Mononuclear cell (primary cell): ENCODE results near the gene SYT6. TPM values are rescaled to one million over a fixed set of nuclear protein-coding genes. Genes with fewer than 3 reads are reported as not detected.
"Not testable (repeated sequence)": the region's sequence is repeated elsewhere in the genome, so short reads cannot be mapped to it uniquely, and the experiment has no call there.

Experiments
- H3K27me3 ChIP-seq: 2 replicates; pipeline ENCODE4 v1.6.0; 2011; ENCODE audit warnings: low read length, control low read depth; ENCODE audit not compliant: insufficient read depth
- H3K4me1 ChIP-seq: 2 replicates; pipeline ENCODE4 v1.5.1; 2011; ENCODE audit warnings: mild to moderate bottlenecking, low read length, control low read depth; ENCODE audit not compliant: insufficient read depth
- H3K4me3 ChIP-seq: 2 replicates; pipeline ENCODE4 v1.5.1; 2011; ENCODE audit warnings: mild to moderate bottlenecking, low read length, moderate library complexity
- H3K9me3 ChIP-seq: 2 replicates; pipeline ENCODE4 v1.5.1; 2011; ENCODE audit warnings: low read depth, mild to moderate bottlenecking, control low read depth, low read length
- total RNA-seq: library from RNA; depleted of rRNA; stranded (reverse); fragments of >200 nt; gene quantifications from one replicate; pipeline ENCODE4 v1.2.3, GENCODE V29; 2012

The SYT6 gene
- total RNA-seq, 1 donor, result under 0.01 TPM

DNA sequence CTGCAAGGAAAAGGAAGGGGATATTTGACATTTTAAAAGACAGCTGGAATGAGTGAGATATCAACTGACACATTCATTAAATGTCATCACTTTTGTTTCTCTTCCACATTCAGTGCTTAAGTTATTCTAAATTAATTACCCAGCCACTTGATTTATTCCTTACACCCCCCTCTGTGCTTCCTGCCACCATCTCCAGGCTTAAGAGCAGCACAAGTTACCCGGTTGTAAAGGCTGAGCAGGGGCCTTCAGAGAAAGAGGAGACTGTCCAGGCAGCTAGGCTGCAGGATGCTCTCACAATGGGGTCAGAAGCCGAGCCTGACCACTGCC lies 71.4 kb downstream of the SYT6 start:
- Histone ChIP-seq H3K4me3 (no peak overlapping the region), H3K27me3 (no peaks in the 10 kb centered on the region), H3K9me3 (no peaks in the 10 kb centered on the region), H3K4me1 (peaks cover 26% of the 10 kb centered on the region)

DNA sequence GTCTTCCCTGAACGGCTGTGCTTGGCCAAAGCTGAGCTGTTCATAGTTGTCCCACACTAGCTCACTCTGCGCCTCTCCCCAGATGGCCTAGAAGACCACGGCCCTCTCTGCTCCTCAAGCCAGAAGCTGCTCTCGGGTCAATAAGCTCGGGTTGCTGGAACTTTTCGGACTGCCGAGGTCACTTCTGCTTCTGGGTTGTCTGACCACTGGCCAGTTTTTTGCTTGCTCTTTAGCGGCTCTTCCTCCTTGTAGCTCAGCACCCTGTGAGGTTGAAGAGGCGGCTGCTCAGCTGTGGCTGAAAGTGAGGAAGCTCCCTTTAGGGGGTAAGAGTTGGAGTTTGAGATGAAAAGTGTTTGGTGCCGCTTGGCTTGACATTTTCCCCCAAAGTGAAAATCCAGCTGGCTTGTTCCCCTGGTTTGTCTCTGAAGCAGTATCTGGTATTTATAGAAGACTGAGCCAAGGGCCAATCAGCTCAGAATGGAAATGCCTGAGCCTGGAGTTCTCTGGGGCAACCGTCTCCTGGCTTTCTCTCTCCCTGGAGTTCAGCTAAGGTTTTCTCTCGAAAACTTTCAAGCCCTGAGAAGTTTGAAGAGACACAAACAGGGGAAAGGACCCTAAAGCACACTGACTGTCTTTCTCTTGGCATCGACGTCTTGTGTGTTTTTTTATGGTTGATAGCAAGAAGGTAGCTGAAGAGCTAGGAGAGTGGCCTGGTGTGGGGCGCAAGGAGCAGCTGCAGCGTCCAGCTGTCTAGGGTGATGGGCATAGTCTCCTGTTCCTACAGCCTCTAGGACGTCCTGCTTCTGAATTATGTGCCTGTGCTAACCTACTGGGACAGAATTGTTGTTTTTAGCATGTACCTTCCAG lies 72.0 kb downstream of the SYT6 start:
- no peak overlapping the region for H3K4me3 ChIP-seq
- H3K9me3 ChIP-seq, result no peaks in the 10 kb centered on the region
- H3K27me3 ChIP-seq, result no peaks in the 10 kb centered on the region
- H3K4me1 ChIP-seq, result peaks cover 26% of the 10 kb centered on the region

DNA sequence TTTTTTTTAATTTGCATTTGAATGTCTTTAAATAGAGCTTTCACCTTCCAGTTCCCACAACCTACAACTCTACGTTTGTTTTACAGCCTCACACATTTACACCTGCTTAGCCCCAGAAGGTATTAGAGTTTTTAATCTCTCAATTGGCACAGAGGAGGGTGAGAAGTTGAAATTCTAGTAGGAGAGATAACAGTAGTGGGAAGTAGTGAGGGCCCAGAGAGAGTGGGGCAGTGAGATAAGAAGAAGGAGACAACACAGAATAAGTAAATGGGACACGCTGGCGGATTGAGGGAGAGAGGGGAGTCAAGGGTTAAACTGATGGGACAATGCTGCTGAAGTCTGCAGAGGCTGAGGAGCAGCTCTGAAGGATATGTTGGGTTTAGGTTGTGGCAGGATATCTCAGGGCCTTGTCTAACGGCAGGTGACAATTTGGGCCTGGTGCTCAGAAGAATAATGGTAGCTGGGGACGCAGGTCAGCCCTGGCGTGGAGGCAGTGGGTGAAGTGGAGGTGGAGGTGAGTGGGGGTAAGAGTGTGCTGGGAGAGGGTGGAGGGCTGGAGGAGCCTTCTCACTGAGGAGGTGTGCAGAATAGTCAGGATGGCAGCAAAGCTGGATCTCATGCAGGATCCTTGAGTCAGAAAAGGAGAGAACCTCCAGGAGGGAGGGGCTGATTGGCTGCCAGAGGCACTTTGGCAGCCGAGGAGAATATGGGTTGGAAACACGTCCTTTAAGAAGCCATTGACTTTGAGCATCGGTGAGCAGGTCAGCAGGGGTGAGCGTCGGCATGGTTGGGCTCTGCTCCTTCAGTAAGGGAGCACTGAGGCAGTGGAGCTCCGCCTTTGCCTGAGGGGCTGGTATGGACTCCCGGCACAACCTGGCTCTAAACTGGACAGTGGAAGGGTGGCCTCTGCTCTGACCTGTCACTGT lies 72.9 kb downstream of the SYT6 start:
- H3K9me3 ChIP-seq, result no peaks in the 10 kb centered on the region
- no peaks in the 10 kb centered on the region for H3K27me3 ChIP-seq
- no peak overlapping the region for H3K4me3 ChIP-seq
- H3K4me1 ChIP-seq, result peaks cover 26% of the 10 kb centered on the region

DNA sequence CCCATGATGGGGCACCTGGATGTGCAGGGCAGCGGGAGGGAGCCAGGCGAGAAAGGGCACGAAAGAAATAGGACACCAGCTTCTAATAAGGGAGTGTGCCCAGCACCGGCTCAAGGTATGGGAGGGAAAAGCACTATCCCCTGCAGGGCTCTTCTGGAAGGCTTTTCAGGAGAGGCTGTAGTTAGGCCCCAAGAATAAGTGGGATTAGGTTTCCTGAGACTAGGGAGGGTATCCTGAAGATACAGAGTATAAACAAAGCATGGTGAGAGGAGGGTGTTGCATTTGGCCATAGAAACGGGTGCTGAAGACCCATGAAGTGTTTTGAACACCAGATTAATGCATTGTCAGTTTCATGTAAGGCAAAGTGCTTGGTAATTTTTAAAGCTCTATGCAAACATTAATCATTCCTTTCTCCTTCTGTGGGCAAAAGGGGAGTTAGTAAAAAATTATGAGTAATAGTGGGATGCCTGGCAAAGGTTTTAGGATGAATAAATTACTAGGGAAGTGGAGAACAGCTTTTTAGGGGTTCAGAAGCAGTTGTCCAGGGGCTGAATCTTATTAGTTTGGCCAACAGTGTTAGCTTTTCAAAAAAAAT lies 74.0 kb downstream of the SYT6 start:
- Histone ChIP-seq H3K27me3 (no peaks in the 10 kb centered on the region), H3K4me1 (peaks cover 26% of the 10 kb centered on the region), H3K9me3 (no peaks in the 10 kb centered on the region), H3K4me3 (no peak overlapping the region)

DNA sequence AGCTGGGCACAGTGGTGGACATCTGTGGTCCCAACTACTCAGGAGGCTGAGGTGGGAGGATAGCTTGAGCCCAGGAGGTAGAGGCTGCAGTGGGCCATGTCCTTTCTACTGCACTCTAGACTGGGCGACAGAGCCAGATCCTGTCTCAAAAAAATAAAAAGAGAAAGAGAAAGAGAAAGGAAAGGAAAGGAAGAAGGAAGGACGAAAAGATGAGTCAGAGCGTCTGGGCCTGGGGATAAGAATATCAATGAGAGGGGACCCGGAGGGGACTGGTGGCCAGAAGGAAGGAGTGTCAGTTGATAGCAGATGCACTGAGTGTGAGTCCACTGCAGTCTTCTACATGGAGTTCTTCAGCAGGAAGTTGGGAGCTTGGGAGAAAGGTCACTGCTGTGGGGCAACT lies 75.6 kb downstream of the SYT6 start:
- Histone ChIP-seq H3K4me1 (peaks cover 22% of the 10 kb centered on the region), H3K4me3 (no peak overlapping the region), H3K27me3 (no peaks in the 10 kb centered on the region), H3K9me3 (no peaks in the 10 kb centered on the region)

DNA sequence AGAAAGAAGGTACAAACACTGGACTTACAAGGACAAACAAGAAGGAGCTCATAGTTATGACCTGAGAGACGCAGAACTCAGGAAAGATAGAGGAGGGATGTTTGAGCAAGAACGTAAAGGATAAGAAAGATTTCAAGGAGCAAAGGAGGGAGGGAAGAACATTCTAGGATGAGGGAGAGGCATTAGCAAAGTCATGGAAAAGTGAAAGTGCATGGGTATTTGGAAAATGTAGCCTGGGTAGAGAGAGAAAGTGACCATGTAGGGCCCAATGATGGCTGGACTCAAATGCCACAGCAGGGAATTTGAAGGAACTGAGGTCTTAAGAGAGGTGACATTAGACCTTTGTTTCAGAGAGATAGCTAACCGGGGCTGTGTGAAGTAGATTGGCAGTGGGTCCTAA lies 76.5 kb downstream of the SYT6 start:
- H3K4me1 ChIP-seq, result peaks cover 13% of the 10 kb centered on the region
- H3K27me3 ChIP-seq, result no peaks in the 10 kb centered on the region
- H3K9me3 ChIP-seq, result peaks cover 7% of the 10 kb centered on the region
- H3K4me3 ChIP-seq, result no peak overlapping the region

DNA sequence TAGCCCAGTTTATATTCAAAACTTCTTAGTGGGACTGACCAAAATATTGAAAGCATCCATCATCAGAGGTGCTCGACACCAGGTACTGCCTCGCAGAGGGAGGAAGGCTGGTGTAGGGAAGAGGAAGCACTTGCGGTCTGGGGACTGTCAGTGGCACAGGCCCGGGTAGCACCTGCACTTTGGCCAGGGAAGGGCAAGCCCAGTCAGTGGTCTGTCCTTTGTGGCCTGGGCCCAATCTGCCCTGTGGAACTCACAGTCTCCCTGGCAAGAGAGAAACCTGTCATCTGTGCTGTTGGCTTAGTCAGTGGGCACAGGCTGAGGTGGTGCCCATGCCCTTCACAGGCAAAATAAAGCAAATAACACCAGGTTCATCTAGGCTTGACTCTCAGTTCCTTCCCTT lies 77.4 kb downstream of the SYT6 start:
- Histone ChIP-seq H3K9me3 (peaks cover 13% of the 10 kb centered on the region), H3K4me3 (no peak overlapping the region), H3K4me1 (peaks cover 4% of the 10 kb centered on the region), H3K27me3 (no peaks in the 10 kb centered on the region)

DNA sequence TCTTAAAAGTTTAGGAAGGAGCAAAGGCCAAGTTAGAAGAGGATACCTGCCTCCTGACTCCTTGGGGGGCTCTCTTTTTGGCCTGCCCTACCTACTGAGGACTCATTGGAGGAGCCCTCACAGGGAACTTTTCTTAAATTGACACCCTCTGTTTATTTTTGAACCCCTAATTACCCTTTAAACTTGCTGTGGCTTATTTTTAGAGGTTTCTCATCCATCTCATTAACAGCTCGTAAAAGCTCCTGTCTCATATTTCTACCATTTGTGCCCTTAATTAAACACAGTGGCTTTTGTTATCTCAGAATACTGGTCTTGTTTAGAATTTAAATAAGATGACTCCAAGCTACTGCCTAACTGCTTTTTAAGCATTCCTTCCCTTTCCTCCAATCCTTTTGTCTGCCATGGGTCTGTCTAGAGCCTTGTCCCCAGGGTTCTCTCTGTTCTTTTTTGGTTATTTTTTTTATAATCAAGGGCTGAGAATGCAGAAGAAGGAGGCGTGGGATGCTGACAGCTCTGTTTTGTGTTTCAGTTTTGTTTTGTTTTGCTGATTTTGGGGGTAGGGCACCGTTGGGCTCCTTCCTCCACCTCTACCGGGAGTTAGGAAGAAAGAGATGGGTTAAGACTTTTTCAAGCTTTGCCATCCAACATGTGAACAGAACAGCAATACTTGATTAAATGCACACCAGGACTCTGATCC lies 78.0 kb downstream of the SYT6 start:
- Histone ChIP-seq H3K9me3 (peaks cover 13% of the 10 kb centered on the region), H3K27me3 (no peaks in the 10 kb centered on the region), H3K4me1 (no peaks in the 10 kb centered on the region), H3K4me3 (no peak overlapping the region)

DNA sequence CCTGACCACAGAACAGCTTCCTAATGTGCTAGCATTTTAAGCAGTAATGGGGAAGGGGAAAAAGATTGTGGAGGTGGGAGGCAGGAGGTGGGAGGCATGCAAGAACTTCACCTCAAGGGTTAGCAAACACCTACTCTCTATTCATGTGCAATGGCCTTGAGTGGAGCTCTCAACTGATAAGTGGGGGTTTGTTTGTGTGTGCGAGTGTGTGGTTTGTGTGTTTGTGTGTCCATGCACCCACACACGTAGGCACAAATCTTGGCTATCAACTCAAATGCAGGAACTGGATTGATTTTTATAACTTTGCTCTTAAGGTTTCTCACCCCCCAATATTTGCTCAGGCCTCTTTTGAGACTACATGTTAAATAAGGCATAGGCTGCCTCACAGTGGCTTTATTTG lies 78.6 kb downstream of the SYT6 start:
- no peaks in the 10 kb centered on the region for H3K4me1 ChIP-seq
- H3K4me3 ChIP-seq, result no peak overlapping the region
- H3K27me3 ChIP-seq, result no peaks in the 10 kb centered on the region
- peaks cover 13% of the 10 kb centered on the region for H3K9me3 ChIP-seq

DNA sequence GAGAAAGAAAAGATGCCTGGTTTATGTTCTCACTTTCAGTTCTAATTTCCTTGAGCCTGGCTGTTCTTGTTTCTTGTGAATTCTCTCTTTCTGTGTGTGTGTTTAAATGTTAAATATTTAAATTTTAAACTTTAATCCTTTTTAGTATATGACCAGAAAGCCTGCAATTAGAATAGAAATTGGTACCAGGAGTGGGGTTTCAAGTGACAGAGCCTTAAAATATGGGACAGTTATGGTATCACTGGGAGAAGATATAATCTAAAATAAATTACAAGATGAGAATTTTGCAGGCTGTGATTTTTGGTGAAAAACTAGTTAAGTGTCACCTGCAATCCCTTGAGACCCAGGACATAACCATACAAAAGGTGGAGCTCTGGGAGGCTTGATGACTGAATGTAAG lies 81.4 kb downstream of the SYT6 start:
- H3K4me3 ChIP-seq, result no peak overlapping the region
- H3K27me3 ChIP-seq, result no peaks in the 10 kb centered on the region
- H3K9me3 ChIP-seq, result peaks cover 13% of the 10 kb centered on the region
- no peaks in the 10 kb centered on the region for H3K4me1 ChIP-seq

DNA sequence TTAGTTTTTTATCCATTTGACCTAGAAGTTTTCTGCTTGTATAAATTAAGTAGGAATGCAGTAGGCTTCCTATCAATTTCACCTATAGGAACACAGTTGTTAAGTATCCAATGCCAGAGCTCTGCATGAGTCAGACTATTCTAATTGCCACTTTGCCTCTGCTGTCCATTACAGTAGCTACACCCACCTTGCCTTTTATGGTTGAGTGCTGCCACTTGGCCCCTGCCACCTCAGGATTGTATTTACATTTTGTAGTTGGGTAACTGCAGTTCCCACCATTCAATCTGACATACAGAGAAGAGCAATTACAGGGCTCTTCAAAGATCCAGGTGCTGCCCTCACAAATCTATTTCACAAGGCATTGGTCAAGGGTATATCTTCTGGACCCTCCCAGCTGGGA lies 83.9 kb downstream of the SYT6 start:
- H3K9me3 ChIP-seq, result peaks cover 13% of the 10 kb centered on the region
- not testable (repeated sequence) for H3K4me1 ChIP-seq, H3K27me3 ChIP-seq, H3K4me3 ChIP-seq

DNA sequence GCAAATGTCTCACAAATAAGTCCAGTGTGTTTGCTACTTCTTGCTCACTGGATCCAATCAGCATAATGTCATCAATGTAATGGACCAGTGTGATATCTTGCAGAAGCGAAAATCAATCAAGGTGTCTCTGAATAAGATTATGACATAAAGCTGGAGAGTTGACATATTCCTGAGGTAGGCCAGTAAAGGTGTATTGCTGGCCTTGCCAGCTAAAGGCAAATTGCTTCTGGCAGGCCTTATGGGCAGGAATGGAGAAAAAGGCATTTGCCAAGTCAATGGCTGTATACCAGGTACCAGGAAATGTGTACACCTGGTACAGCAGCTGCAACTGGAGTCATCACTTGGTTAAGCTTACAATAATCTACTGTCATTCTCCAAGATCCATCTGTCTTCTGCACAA lies 85.0 kb downstream of the SYT6 start:
- H3K4me1 ChIP-seq, H3K4me3 ChIP-seq, H3K27me3 ChIP-seq: not testable (repeated sequence)
- H3K9me3 ChIP-seq, result peaks cover 13% of the 10 kb centered on the region

DNA sequence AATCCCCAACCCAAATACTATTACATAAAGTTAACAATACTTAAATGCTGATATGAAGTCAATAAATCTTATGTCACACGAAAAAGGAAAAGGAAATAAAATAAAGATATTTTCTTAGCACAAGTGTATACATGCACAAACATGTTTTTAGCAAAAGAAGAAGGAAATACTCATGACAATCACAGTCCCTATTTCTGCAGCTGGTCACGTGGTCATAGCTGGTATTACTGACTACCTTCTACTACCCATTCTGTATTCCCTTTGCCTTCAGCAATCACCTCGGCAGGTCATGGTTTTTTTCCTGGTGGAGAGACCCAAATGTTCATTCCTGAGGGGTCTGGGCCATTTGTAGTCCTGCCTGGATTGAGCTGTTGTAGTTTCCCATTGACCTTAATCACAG lies 88.0 kb downstream of the SYT6 start:
- H3K4me3 ChIP-seq, H3K4me1 ChIP-seq, H3K27me3 ChIP-seq, H3K9me3 ChIP-seq: not testable (repeated sequence)

DNA sequence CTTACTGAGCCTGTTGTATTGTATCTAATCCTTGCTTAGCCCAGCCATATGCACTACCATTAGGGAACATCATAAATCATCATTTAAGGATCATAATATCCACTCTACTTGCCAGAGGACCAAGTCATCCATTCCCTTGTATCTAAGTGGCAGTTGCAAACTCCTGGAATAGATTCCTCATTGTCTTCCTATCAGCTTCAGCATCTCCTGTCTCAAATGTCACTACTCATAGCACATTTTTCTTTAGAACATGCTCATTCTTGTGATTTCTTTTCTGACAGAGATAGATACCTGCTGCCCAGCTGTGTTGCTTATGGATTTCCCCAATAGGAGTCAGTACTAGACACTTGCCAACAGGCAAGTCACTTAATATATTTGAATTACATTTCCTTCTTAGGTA lies 90.1 kb downstream of the SYT6 start:
- no peaks in the 10 kb centered on the region for H3K9me3 ChIP-seq
- no peak overlapping the region for H3K4me3 ChIP-seq
- no peaks in the 10 kb centered on the region for H3K4me1 ChIP-seq
- no peaks in the 10 kb centered on the region for H3K27me3 ChIP-seq
